HCT116 (cell line): ENCODE results near the gene PLB1. TPM values are rescaled to one million over a fixed set of nuclear protein-coding genes. Genes with fewer than 3 reads are reported as not detected.

ENCODE experiments used
- ATAC-seq: fragments of 200-7000 bp; cut with Tn5 transposase; 2 replicates; pipeline ENCODE4 v1.9.1; 2020; ENCODE audit warnings: mild to moderate bottlenecking, moderate library complexity
- BruUV-seq: library from RNA; stranded (reverse); fragments of 400-500 nt; replicated peaks from 2 replicates; lab custom pipeline; 2021; lab: Mats Ljungman, UMichigan
- CTCF ChIA-PET: fragments of 300-600 bp; sonication (Branson Sonifier 250); formaldehyde crosslinking; loops from one replicate; lab custom pipeline; 2021; ENCODE audit warnings: antibody characterized with exemption; lab: Charles Lee
- POLR2A ChIA-PET: fragments of 300-600, 350-600 bp; sonication (Branson Sonifier 250); formaldehyde crosslinking; loops from one replicate; lab custom pipeline; 2021; ENCODE audit warnings: antibody characterized with exemption; lab: Charles Lee
- RAD21 ChIA-PET, 2 experiments: fragments of 300-600 bp; sonication (Branson Sonifier 250); formaldehyde crosslinking; loops; one replicate each; lab custom pipeline; 2023; ENCODE audit warnings: low total read pairs in 2 of 2; ENCODE audit not compliant: uncharacterized antibody in 2 of 2, unreplicated experiment in 2 of 2, low non-redundant PET in 1 of 2; lab: Charles Lee
- DNase-seq: peaks from one replicate; pipeline ENCODE4 v3.0.0-alpha.2; 2010; ENCODE audit warnings: low read depth, low spot score
- H2AFZ ChIP-seq: fragments of 200-600 bp; shearing (Covaris generic), sonication (generic); 2 replicates; pipeline ENCODE4 v1.6.1; 2017; ENCODE audit warnings: low read depth, mixed run types, mixed read lengths, antibody characterized with exemption, low read length; ENCODE audit not compliant: poor library complexity, severe bottlenecking
- H3K27ac ChIP-seq: 2 replicates; pipeline ENCODE4 v1.5.1; 2012; ENCODE audit warnings: low read depth, low read length
- H3K27me3 ChIP-seq: fragments of 200-600 bp; sonication (generic); 2 replicates; pipeline ENCODE4 v1.6.1; 2016; ENCODE audit warnings: mixed run types, low read length, mixed read lengths; ENCODE audit not compliant: insufficient read depth
- H3K36me3 ChIP-seq, 2 experiments: fragments of 200-500 bp in 1 of 2; fragments of 200-600 bp in 1 of 2; sonication (Bioruptor generic) in 1 of 2; sonication (generic) in 1 of 2; 2 replicates each; pipeline versions ENCODE4 v1.5.1 to v1.6.1; 2014 to 2016; ENCODE audit warnings: low read length in 2 of 2, inconsistent platforms in 1 of 2, mixed read lengths in 1 of 2, mixed run types in 1 of 2; ENCODE audit not compliant: insufficient read depth in 2 of 2, control insufficient read depth in 1 of 2
- H3K4me1 ChIP-seq, 2 experiments: fragments of 200-600 bp in 1 of 2; sonication (generic) in 1 of 2; 2 replicates each; pipeline versions ENCODE4 v1.5.1 to v1.6.1; 2012 to 2017; ENCODE audit warnings: low read length in 2 of 2, inconsistent platforms in 1 of 2, mild to moderate bottlenecking in 1 of 2, mixed read lengths in 1 of 2, mixed run types in 1 of 2, moderate library complexity in 1 of 2; ENCODE audit not compliant: insufficient read depth in 2 of 2, control insufficient read depth in 1 of 2
- H3K4me2 ChIP-seq: fragments of 200-600 bp; sonication (generic); 2 replicates; pipeline ENCODE4 v1.6.1; 2017; ENCODE audit warnings: mixed run types, low read length, mixed read lengths
- H3K4me3 ChIP-seq, 2 experiments: fragments of 200-600 bp in 1 of 2; sonication (generic) in 1 of 2; replicated peaks in 1 of 2; 2 replicates each; pipeline ENCODE4 v1.5.1; 2011 to 2016; ENCODE audit warnings: low read length in 2 of 2, control low read depth in 1 of 2, low read depth in 1 of 2, mild to moderate bottlenecking in 1 of 2, mixed read lengths in 1 of 2, mixed run types in 1 of 2
- H3K79me2 ChIP-seq: fragments of 200-600 bp; sonication (generic); 2 replicates; pipeline ENCODE4 v1.6.1; 2017; ENCODE audit warnings: mild to moderate bottlenecking, mixed run types, low read length, moderate library complexity, mixed read lengths; ENCODE audit not compliant: insufficient read depth
- H3K9ac ChIP-seq: fragments of 200-600 bp; sonication (generic); 2 replicates; pipeline ENCODE4 v1.6.1; 2016; ENCODE audit warnings: low read length, mixed read lengths
- H3K9me2 ChIP-seq: fragments of 200-600 bp; sonication (generic), shearing (Covaris generic); 2 replicates; pipeline ENCODE4 v1.6.1; 2017; ENCODE audit warnings: mixed run types, mild to moderate bottlenecking, moderate library complexity; ENCODE audit not compliant: insufficient read depth
- H3K9me3 ChIP-seq, 2 experiments: fragments of 200-500 bp in 1 of 2; fragments of 200-600 bp in 1 of 2; sonication (Bioruptor generic) in 1 of 2; sonication (generic) in 1 of 2; 2 replicates each; pipeline ENCODE4 v1.6.1; 2014 to 2017; ENCODE audit warnings: low read length in 2 of 2, mixed read lengths in 2 of 2, inconsistent platforms in 1 of 2, low read depth in 1 of 2, mild to moderate bottlenecking in 1 of 2, mixed run types in 1 of 2, moderate library complexity in 1 of 2; ENCODE audit not compliant: control insufficient read depth in 1 of 2, insufficient read depth in 1 of 2
- H4K20me1 ChIP-seq: fragments of 200-600 bp; sonication (generic), shearing (Covaris generic); 2 replicates; pipeline ENCODE4 v1.6.1; 2017; ENCODE audit warnings: mixed run types, mild to moderate bottlenecking, moderate library complexity; ENCODE audit not compliant: insufficient read depth
- CEBPB ChIP-seq: IDR thresholded peaks from 2 replicates; pipeline ENCODE4 v1.6.1; 2012; ENCODE audit warnings: low read depth
- CTCF ChIP-seq, 3 experiments: fragments of 200-600 bp in 1 of 3; sonication (generic) in 1 of 3; IDR thresholded peaks in 2 of 3; conservative IDR thresholded peaks in 1 of 3; 2 replicates each; pipeline ENCODE4 v1.5.1; 2012 to 2017; ENCODE audit warnings: low read depth in 2 of 3, low read length in 2 of 3, antibody characterized with exemption in 1 of 3, borderline replicate concordance in 1 of 3, control low read depth in 1 of 3, mild to moderate bottlenecking in 1 of 3, mixed read lengths in 1 of 3, mixed run types in 1 of 3, moderate library complexity in 1 of 3; ENCODE audit not compliant: insufficient read depth in 1 of 3
- EGR1 ChIP-seq: IDR thresholded peaks from 2 replicates; pipeline ENCODE4 v1.6.1; 2012; ENCODE audit warnings: low read depth
- EZH2phosphoT487 ChIP-seq: fragments of 200-600 bp; IDR thresholded peaks from 2 replicates; pipeline ENCODE4 v1.6.1; 2018; ENCODE audit warnings: antibody characterized with exemption, borderline replicate concordance
- JUND ChIP-seq: IDR thresholded peaks from 2 replicates; pipeline ENCODE4 v1.6.1; 2012
- MAX ChIP-seq: IDR thresholded peaks from 2 replicates; pipeline ENCODE4 v1.6.1; 2012
- POLR2AphosphoS5 ChIP-seq: IDR thresholded peaks from 2 replicates; pipeline ENCODE4 v1.6.1; 2011; ENCODE audit warnings: mild to moderate bottlenecking, low read depth, low read length, moderate library complexity
- RAD21 ChIP-seq: IDR thresholded peaks from 2 replicates; pipeline ENCODE4 v1.6.1; 2012; ENCODE audit warnings: low read depth, mild to moderate bottlenecking
- ZFX ChIP-seq: fragments of 450-650 bp; IDR thresholded peaks from 2 replicates; pipeline ENCODE4 v1.6.1; 2017
- ZNF274 ChIP-seq: fragments of 200-500 bp; sonication (Bioruptor generic); IDR thresholded peaks from 2 replicates; pipeline ENCODE4 v1.6.1; 2014; ENCODE audit warnings: mild to moderate bottlenecking, low read depth, low read length, inconsistent platforms
- intact Hi-C: fragments of 100-400 bp; cut with micrococcal nuclease; formaldehyde crosslinking; loops from 2 replicates; pipeline ENCODE4 v1.10.0; 2022
- total RNA-seq: library from RNA; stranded (reverse); gene quantifications from one replicate; pipeline ENCODE4 v1.2.1, GENCODE V29; 2021; ENCODE audit not compliant: unreplicated experiment

PLB1 gene
- total RNA-seq, 1 experiment from 2014 or later = 0.49 TPM

- no peak for DNase-seq
- ChIA-PET CTCF (no interaction called here), POLR2A (no interaction called here), RAD21 (no interaction called here)
- ATAC-seq = no peak
- Histone ChIP-seq H3K27me3 (no peaks in the 10 kb centered on the region), H3K27ac (no peak overlapping the region), H3K4me2 (no peak overlapping the region), H3K4me1 (peaks cover 12 to 23% of the 10 kb centered on the region in 2 experiments), H3K9ac (no peak overlapping the region), H4K20me1 (no peaks in the 10 kb centered on the region), H3K9me3 (no peaks in the 10 kb centered on the region), H2AFZ (no peak overlapping the region), H3K4me3 (no peak overlapping the region), H3K9me2 (no peaks in the 10 kb centered on the region), H3K79me2 (no peaks in the 10 kb centered on the region), H3K36me3 (no peaks in the 10 kb centered on the region)
- no TSS peak for BruUV-seq
- TF ChIP-seq MAX (no peak), EGR1 (no peak), ZNF274 (no peak), CEBPB (no peak), CTCF (IDR thresholded peaks at IDR 0.05 in 2 of 3, conservative IDR thresholded peaks at IDR 0.05 in 1 of 3; ENCODE audit: borderline replicate concordance in 1 of 3, insufficient read depth in 1 of 3, low read depth in 2 of 3, low read length in 2 of 3) (no peak), RAD21 (no peak), JUND (no peak), EZH2phosphoT487 (no peak), POLR2AphosphoS5 (no peak), ZFX (no peak)
- intact Hi-C loops = no loop called here
These were observed 184.8 kb downstream of the PLB1 start for GRCh38 chr2:28680657-28681056.
